ENCODE data around the gene SMIM13. TPM values are rescaled to one million over a fixed set of nuclear protein-coding genes. Genes with fewer than 3 reads are reported as not detected.
"Not testable (repeated sequence)": the region's sequence is repeated elsewhere in the genome, so short reads cannot be mapped to it uniquely, and the experiment has no call there.

Gene SMIM13
- total RNA-seq, 1 experiment from 2014 or later, result 22.2 TPM

- Histone ChIP-seq H2AFZ (no peak overlapping the region), H3K9me2 (ENCODE audit: insufficient read depth) (no peaks in the 10 kb centered on the region), H3K4me3 (no peak overlapping the region), H3F3A (ENCODE audit: insufficient read depth, low read depth) (no peaks in the 10 kb centered on the region), H4K20me1 (ENCODE audit: insufficient read depth) (no peaks in the 10 kb centered on the region), H3K4me2 (no peak overlapping the region), H3K79me2 (ENCODE audit: low read depth) (no peaks in the 10 kb centered on the region), H3K4me1 (replicated peaks; ENCODE audit: insufficient read depth) (no peaks in the 10 kb centered on the region), H3K9me3 (ENCODE audit: insufficient read depth, low read depth) (no peaks in the 10 kb centered on the region), H3K27me3 (ENCODE audit: insufficient read depth, low read depth) (no peaks in the 10 kb centered on the region), H3K27ac (no peak overlapping the region), H3K36me3 (ENCODE audit: low read depth) (no peaks in the 10 kb centered on the region)
- BruUV-seq (replicated peaks), result no TSS peak
- DNase-seq, result no peak
- no peak for TF ChIP-seq CTCF (conservative IDR thresholded peaks at IDR 0.05)
- TF ChIP-seq EZH2 (IDR thresholded peaks at IDR 0.05; ENCODE audit: low read depth), result no peak
- POLR2A ChIA-PET (ENCODE audit: unreplicated experiment), result no interaction called here
- CTCF ChIA-PET, result no interaction called here
- intact Hi-C loops (cut with micrococcal nuclease; ENCODE audit: unreplicated experiment), result no loop called here
Observed at GRCh38 chr6:11083956-11084355, 9.7 kb upstream of the SMIM13 start.

GRCh38 chr6:11085758-11086435, 7.7 kb upstream of the SMIM13 start:
- intact Hi-C loops (cut with micrococcal nuclease; ENCODE audit: unreplicated experiment), result no loop called here
- Histone ChIP-seq H3K36me3 (ENCODE audit: low read depth) (no peaks in the 10 kb centered on the region), H3K27me3 (ENCODE audit: insufficient read depth, low read depth) (no peaks in the 10 kb centered on the region), H3K4me2 (no peak overlapping the region), H3K9me3 (ENCODE audit: insufficient read depth, low read depth) (no peaks in the 10 kb centered on the region), H3K4me1 (replicated peaks; ENCODE audit: insufficient read depth) (no peaks in the 10 kb centered on the region), H4K20me1 (ENCODE audit: insufficient read depth) (no peaks in the 10 kb centered on the region), H3K27ac (no peak overlapping the region), H3K9me2 (ENCODE audit: insufficient read depth) (no peaks in the 10 kb centered on the region), H3K79me2 (ENCODE audit: low read depth) (no peaks in the 10 kb centered on the region), H2AFZ (no peak overlapping the region), H3F3A (ENCODE audit: insufficient read depth, low read depth) (no peaks in the 10 kb centered on the region), H3K4me3 (no peak overlapping the region)
- POLR2A ChIA-PET (ENCODE audit: unreplicated experiment), result interaction anchor here (0.7 kb wide), 1 partner anchor 230 kb away, joined by 7 read pairs; no protein-coding TSS in a partner anchor
- CTCF ChIA-PET, result no interaction called here
- TF ChIP-seq CTCF (conservative IDR thresholded peaks at IDR 0.05) (no peak), EZH2 (IDR thresholded peaks at IDR 0.05; ENCODE audit: low read depth) (no peak)
- DNase-seq, result no peak
- no TSS peak for BruUV-seq (replicated peaks)

- BruUV-seq (replicated peaks); H3K4me2 ChIP-seq; POLR2A ChIA-PET (ENCODE audit: unreplicated experiment); H3F3A ChIP-seq (ENCODE audit: insufficient read depth, low read depth); intact Hi-C loops (cut with micrococcal nuclease; ENCODE audit: unreplicated experiment); H3K9me2 ChIP-seq (ENCODE audit: insufficient read depth); H4K20me1 ChIP-seq (ENCODE audit: insufficient read depth); H3K9me3 ChIP-seq (ENCODE audit: insufficient read depth, low read depth); H3K4me3 ChIP-seq; H3K27ac ChIP-seq; DNase-seq; H3K36me3 ChIP-seq (ENCODE audit: low read depth); H3K27me3 ChIP-seq (ENCODE audit: insufficient read depth, low read depth); H3K79me2 ChIP-seq (ENCODE audit: low read depth); H3K4me1 ChIP-seq (replicated peaks; ENCODE audit: insufficient read depth); H2AFZ ChIP-seq: not testable (repeated sequence)
- CTCF ChIA-PET, result interaction anchor here (0.6 kb wide), 1 partner anchor 239 kb away, joined by 3 read pairs; no protein-coding TSS in a partner anchor
Observed at GRCh38 chr6:11087141-11087812, 6.4 kb upstream of the SMIM13 start.

Data from PC-9 (cell line).